GM20000 (cell line): ENCODE results near the gene RFC2.
A peak's percentile ranks its signal among the peaks of the same experiment; 100 is the strongest.

Experiments used
- DNase-seq: peaks from one replicate; pipeline ENCODE4 v3.0.0; 2012; ENCODE audit warnings: low spot score
- CTCF ChIP-seq: IDR thresholded peaks from 2 replicates; pipeline ENCODE4 v1.5.1; 2012; ENCODE audit warnings: mild to moderate bottlenecking, control low read depth; ENCODE audit errors: extremely low read depth, missing control alignments

RFC2 gene

DNA sequence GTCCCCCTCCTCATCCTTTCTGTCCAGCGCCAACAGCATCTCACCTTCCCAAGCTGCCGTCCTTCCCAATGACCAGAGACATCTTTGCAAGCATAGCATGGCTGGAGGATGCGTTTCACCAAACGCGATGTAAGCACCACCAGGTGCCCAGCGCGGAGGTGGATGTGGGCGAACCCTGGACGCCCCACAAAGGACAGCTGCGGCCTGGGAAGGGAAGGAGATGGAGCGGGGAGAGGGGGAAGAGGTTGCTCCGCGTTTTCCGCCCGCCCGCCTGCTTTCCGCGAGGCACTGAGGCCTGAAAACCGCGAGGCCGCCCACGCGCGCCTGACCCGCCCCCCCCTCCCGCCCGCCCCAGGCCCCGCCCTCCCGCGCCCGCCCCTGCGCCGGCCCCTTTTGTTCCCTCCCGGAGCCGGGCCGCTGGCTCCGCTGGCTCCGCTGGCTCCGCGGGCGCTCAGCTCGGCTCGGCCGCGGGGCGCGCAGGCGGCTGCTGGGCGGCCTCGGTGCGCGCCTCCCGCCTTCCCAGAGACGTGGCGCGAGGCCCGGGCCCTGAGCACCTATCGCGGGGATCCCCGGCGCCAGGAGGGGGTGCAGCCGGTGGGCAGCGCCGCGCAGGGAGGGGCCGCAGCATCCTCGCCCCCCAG, 34.9 kb upstream of the RFC2 start, which contains the start of gene CLIP2:
Gene CLIP2, plus strand, starts transcription at position 390 of the 641 bp plus-strand sequence. CDS start 28,140 bp downstream, outside the sequence.
- peak; percentile 95 for DNase-seq
- TF ChIP-seq CTCF = no peak

GRCh38 chr7:74288034-74288881, 34.1 kb upstream of the RFC2 start:
- DNase-seq = no peak
- TF ChIP-seq CTCF = no peak

GRCh38 chr7:74287303-74288033, 33.3 kb upstream of the RFC2 start:
- no peak for TF ChIP-seq CTCF
- no peak for DNase-seq

DNA sequence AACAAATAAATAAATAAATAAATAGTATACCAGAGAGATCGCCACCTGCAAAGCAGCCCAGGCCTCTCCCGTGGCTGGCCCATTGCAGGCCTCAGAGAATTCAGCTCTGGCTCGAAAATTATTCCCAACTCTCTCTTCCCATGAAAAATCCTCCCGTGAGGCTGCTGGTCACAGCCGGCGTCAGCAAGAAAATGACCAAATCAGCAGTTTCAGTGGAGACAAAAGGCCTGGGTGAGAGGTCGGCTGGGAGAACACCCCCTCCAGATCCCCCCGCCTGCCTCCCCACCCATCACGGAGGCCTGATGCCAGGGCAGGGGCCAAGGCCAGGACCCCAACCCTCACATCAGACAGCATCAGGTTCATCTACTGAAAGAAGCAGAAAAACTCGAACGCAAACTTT, 31.9 kb upstream of the RFC2 start:
- no peak for TF ChIP-seq CTCF
- no peak for DNase-seq

GRCh38 chr7:74284781-74285259, 30.6 kb upstream of the RFC2 start:
- peak; percentile 72 for DNase-seq
- TF ChIP-seq CTCF = no peak

GRCh38 chr7:74283858-74284447, 29.8 kb upstream of the RFC2 start:
- TF ChIP-seq CTCF = no peak
- no peak for DNase-seq
